GM18511 (cell line): ENCODE measurements around the gene RARRES1.

ENCODE experiments used
- ATAC-seq: cut with Tn5 transposase; IDR thresholded peaks from one replicate; pipeline ENCODE4 v1.9.1; 2021; ENCODE audit warnings: mild to moderate bottlenecking, moderate library complexity; ENCODE audit not compliant: unreplicated experiment

Gene RARRES1

GRCh38 chr3:158735296-158736033 lies 3.2 kb upstream of the RARRES1 start:
- no peak for ATAC-seq

- no peak for ATAC-seq
These were observed 1.4 kb upstream of the RARRES1 start for GRCh38 chr3:158733656-158734055.

- no peak for ATAC-seq
These were observed 571 bp upstream of the RARRES1 start for GRCh38 chr3:158732856-158733200.

GRCh38 chr3:158731486-158731885 lies 771 bp downstream of the RARRES1 start:
- no peak for ATAC-seq

- ATAC-seq: no peak
These were observed 3.4 kb downstream of the RARRES1 start for GRCh38 chr3:158728851-158729250.

GRCh38 chr3:158728061-158728377 lies 4.2 kb downstream of the RARRES1 start:
- ATAC-seq: no peak

- peak; percentile 70 for ATAC-seq
These were observed 4.8 kb downstream of the RARRES1 start for GRCh38 chr3:158727206-158728060.

GRCh38 chr3:158725348-158726011 lies 6.8 kb downstream of the RARRES1 start:
- no peak for ATAC-seq

- ATAC-seq: no peak
These were observed 8.3 kb downstream of the RARRES1 start for GRCh38 chr3:158723991-158724390.

- no peak for ATAC-seq
These were observed 10.1 kb downstream of the RARRES1 start for GRCh38 chr3:158722108-158722507.

- no peak for ATAC-seq
These were observed 13.6 kb downstream of the RARRES1 start for GRCh38 chr3:158718490-158719170.

- ATAC-seq: no peak
These were observed 14.7 kb downstream of the RARRES1 start for GRCh38 chr3:158717576-158717975.

GRCh38 chr3:158713094-158713499 lies 19.2 kb downstream of the RARRES1 start:
- ATAC-seq: no peak

- no peak for ATAC-seq
These were observed 19.8 kb downstream of the RARRES1 start for GRCh38 chr3:158712443-158712842.

- ATAC-seq: peak; percentile 54
These were observed 20.4 kb downstream of the RARRES1 start for GRCh38 chr3:158711886-158712285.

- no peak for ATAC-seq
These were observed 21.7 kb downstream of the RARRES1 start for GRCh38 chr3:158710601-158711000.

- ATAC-seq: no peak
These were observed 22.6 kb downstream of the RARRES1 start for GRCh38 chr3:158709666-158710083.

GRCh38 chr3:158703566-158703965 lies 28.7 kb downstream of the RARRES1 start:
- no peak for ATAC-seq

GRCh38 chr3:158702815-158703481 lies 29.3 kb downstream of the RARRES1 start:
- ATAC-seq: no peak

GRCh38 chr3:158701420-158702065 lies 30.7 kb downstream of the RARRES1 start:
- ATAC-seq: no peak
